ENCODE data around the gene USP12. TPM values are rescaled to one million over a fixed set of nuclear protein-coding genes. Genes with fewer than 3 reads are reported as not detected.
A peak's percentile ranks its signal among the peaks of the same experiment; 100 is the strongest.
"Not testable (repeated sequence)": the region's sequence is repeated elsewhere in the genome, so short reads cannot be mapped to it uniquely, and the experiment has no call there.

USP12 gene
- 20.1 TPM for total RNA-seq
- long read RNA-seq, full-length matches to known transcripts: 13 of 14 reads
- long read RNA-seq, partial matches to known transcripts: 1 of 14 reads
- long read RNA-seq, other reads (novel, unspliced or antisense): 0 of 14 reads

- intact Hi-C loops (cut with DNase I): loop anchor here (2.0 to 10.0 kb wide), 2 partner anchors 187 to 273 kb away; no protein-coding TSS in a partner anchor
- ATAC-seq: no peak
- peak; percentile 84 for DNase-seq (ENCODE audit: missing footprints)
Measured at GRCh38 chr13:27171244-27171826, at the start of gene USP12. USP12 (minus strand) TSS chr13:27171811; CDS start chr13:27171639, 172 bp downstream.

- intact Hi-C loops (cut with DNase I): no loop called here
- ATAC-seq (no peak), DNase-seq (ENCODE audit: missing footprints) (no peak)
Measured at GRCh38 chr13:27219611-27220010, 48.0 kb upstream of the USP12 start.

- ATAC-seq; DNase-seq (ENCODE audit: missing footprints); intact Hi-C loops (cut with DNase I): not testable (repeated sequence)
Measured at GRCh38 chr13:27218861-27219260, 47.2 kb upstream of the USP12 start.

- intact Hi-C loops (cut with DNase I); ATAC-seq; DNase-seq (ENCODE audit: missing footprints): not testable (repeated sequence)
Measured at GRCh38 chr13:27217791-27218190, 46.2 kb upstream of the USP12 start.

- ATAC-seq; intact Hi-C loops (cut with DNase I); DNase-seq (ENCODE audit: missing footprints): not testable (repeated sequence)
Measured at GRCh38 chr13:27213386-27213785, 41.8 kb upstream of the USP12 start.

GRCh38 chr13:27211771-27212364 lies 40.3 kb upstream of the USP12 start:
- ATAC-seq: no peak
- intact Hi-C loops (cut with DNase I): no loop called here
- DNase-seq (ENCODE audit: missing footprints): no peak

- intact Hi-C loops (cut with DNase I): no loop called here
- DNase-seq (ENCODE audit: missing footprints): no peak
- no peak for ATAC-seq
Measured at GRCh38 chr13:27211271-27211670, 39.7 kb upstream of the USP12 start.

- intact Hi-C loops (cut with DNase I): no loop called here
- ATAC-seq (no peak), DNase-seq (ENCODE audit: missing footprints) (no peak)
Measured at GRCh38 chr13:27208514-27208913, 36.9 kb upstream of the USP12 start.

GRCh38 chr13:27203854-27204253 lies 32.2 kb upstream of the USP12 start:
- ATAC-seq (peak; percentile 54), DNase-seq (ENCODE audit: missing footprints) (no peak)
- intact Hi-C loops (cut with DNase I): loop anchor here (5.0 kb wide), 1 partner anchor 217 kb away; no protein-coding TSS in a partner anchor

GRCh38 chr13:27203186-27203585 lies 31.6 kb upstream of the USP12 start:
- intact Hi-C loops (cut with DNase I): loop anchor here (5.0 kb wide), 1 partner anchor 216 kb away; no protein-coding TSS in a partner anchor
- no peak for ATAC-seq

GRCh38 chr13:27201661-27202060 lies 30.1 kb upstream of the USP12 start:
- DNase-seq (ENCODE audit: missing footprints): no peak
- no peak for ATAC-seq
- intact Hi-C loops (cut with DNase I): loop anchor here (5.0 kb wide), 1 partner anchor 214 kb away; no protein-coding TSS in a partner anchor

More at GRCh38 chr13:27203186-27203585, 31.6 kb upstream of the USP12 start:
- DNase-seq (ENCODE audit: missing footprints): no peak

- DNase-seq (ENCODE audit: missing footprints) (no peak), ATAC-seq (no peak)
- intact Hi-C loops (cut with DNase I): loop anchor here (5.0 kb wide), 1 partner anchor 213 kb away; no protein-coding TSS in a partner anchor
Measured at GRCh38 chr13:27200413-27201070, 28.9 kb upstream of the USP12 start.

GRCh38 chr13:27199696-27200095 lies 28.1 kb upstream of the USP12 start:
- ATAC-seq: no peak
- DNase-seq (ENCODE audit: missing footprints): no peak
- intact Hi-C loops (cut with DNase I): loop anchor here (5.0 kb wide), 1 partner anchor 212 kb away; no protein-coding TSS in a partner anchor

- ATAC-seq: no peak
- intact Hi-C loops (cut with DNase I): no loop called here
- DNase-seq (ENCODE audit: missing footprints): no peak
Measured at GRCh38 chr13:27199211-27199610, 27.6 kb upstream of the USP12 start.

GRCh38 chr13:27194895-27195764 lies 23.5 kb upstream of the USP12 start:
- no peak for DNase-seq (ENCODE audit: missing footprints)
- ATAC-seq: no peak
- intact Hi-C loops (cut with DNase I): no loop called here

- ATAC-seq (no peak), DNase-seq (ENCODE audit: missing footprints) (no peak)
- intact Hi-C loops (cut with DNase I): no loop called here
Measured at GRCh38 chr13:27194209-27194608, 22.6 kb upstream of the USP12 start.

- intact Hi-C loops (cut with DNase I): no loop called here
- ATAC-seq (no peak), DNase-seq (ENCODE audit: missing footprints) (no peak)
Measured at GRCh38 chr13:27193496-27193895, 21.9 kb upstream of the USP12 start.

- no peak for ATAC-seq
- intact Hi-C loops (cut with DNase I): no loop called here
- DNase-seq (ENCODE audit: missing footprints): no peak
Measured at GRCh38 chr13:27192973-27193372, 21.4 kb upstream of the USP12 start.

- ATAC-seq; DNase-seq (ENCODE audit: missing footprints); intact Hi-C loops (cut with DNase I): not testable (repeated sequence)
Measured at GRCh38 chr13:27192367-27192766, 20.8 kb upstream of the USP12 start.

Data from Right ventricle myocardium inferior (tissue), 1 donor.